ENCODE data around the gene C16orf54. TPM values are rescaled to one million over a fixed set of nuclear protein-coding genes. Genes with fewer than 3 reads are reported as not detected.
"Not testable (repeated sequence)": the region's sequence is repeated elsewhere in the genome, so short reads cannot be mapped to it uniquely, and the experiment has no call there.

Gene C16orf54
- total and polyA plus RNA-seq, 9 of the 15 experiments (the other 6 are each of a cell fraction or from before 2014, with no cell fraction given), result 0.09 TPM; not detected in 8

DNA sequence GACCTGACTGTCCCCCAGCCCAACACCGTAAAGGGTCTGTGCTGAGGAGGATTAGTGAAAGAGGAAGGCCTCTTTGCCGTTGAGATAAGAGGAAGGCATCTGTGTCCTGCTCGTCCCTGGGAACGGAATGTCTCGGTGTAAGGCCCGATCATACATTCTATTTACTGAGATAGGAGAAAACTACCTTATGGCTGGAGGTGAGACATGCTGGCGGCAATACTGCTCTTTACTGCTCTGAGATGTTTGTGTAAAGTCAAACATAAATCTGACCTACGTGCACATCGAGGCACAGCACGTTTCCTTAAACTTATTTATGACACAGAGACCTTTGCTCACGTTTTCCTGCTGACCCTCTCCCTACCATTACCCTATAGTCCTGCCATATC lies 5.2 kb downstream of the C16orf54 start:
- Histone ChIP-seq H2AFZ (ENCODE audit: low read depth, low read length) (0 out of 2 replicates have a peak overlapping the region, but pooled peaks have one; percentile 11), H3K4me2 (ENCODE audit: insufficient read depth, low read length) (0 out of 2 replicates have a peak overlapping the region, but pooled peaks have one; percentile 0), H3K9ac (ENCODE audit: insufficient read depth in 1 of 2, low read depth in 2 of 2, low read length in 2 of 2) (peak overlapping the region in 1 of 2 experiments; percentile 47; a peak in 1 of 4 replicates), H3K4me1 (replicated peaks in 1 of 2; ENCODE audit: control insufficient read depth in 2 of 2, insufficient read depth in 2 of 2, low read length in 2 of 2) (peaks cover 2 to 23% of the 10 kb centered on the region in 2 experiments)
- POLR2A ChIA-PET; H3K79me2 ChIP-seq (ENCODE audit: control insufficient read depth, insufficient read depth, low read length); H3K4me3 ChIP-seq; H3K27ac ChIP-seq (ENCODE audit: extremely low read depth, low read depth, low read length); intact Hi-C loops (cut with micrococcal nuclease); CTCF ChIA-PET (ENCODE audit: low intra/inter-chr PET ratio); H3K27me3 ChIP-seq (ENCODE audit: control insufficient read depth in 2 of 2, insufficient read depth in 2 of 2, low read length in 2 of 2); DNase-seq (ENCODE audit: extremely low read depth in 1 of 4, low spot score in 3 of 4); H3K9me3 ChIP-seq (replicated peaks; ENCODE audit: control insufficient read depth, insufficient read depth, low read depth, low read length); H3K9me1 ChIP-seq (ENCODE audit: control insufficient read depth, insufficient read depth, low read length); BruUV-seq (replicated peaks); H3K36me3 ChIP-seq (ENCODE audit: control insufficient read depth, insufficient read depth, low read length); in situ Hi-C loops (cut with MboI); ATAC-seq; H4K20me1 ChIP-seq (replicated peaks; ENCODE audit: control insufficient read depth, insufficient read depth, low read length); FAIRE-seq: not testable (repeated sequence)
- peak; percentile 79 for TF ChIP-seq SPI1 (IDR thresholded peaks at IDR 0.05; ENCODE audit: borderline replicate concordance, low read depth, low read length)
- 12% methylated on average over 11 of the region's 11 CpGs for WGBS (ENCODE audit: insufficient coverage, low coverage, missing lambda C conversion rate)

DNA sequence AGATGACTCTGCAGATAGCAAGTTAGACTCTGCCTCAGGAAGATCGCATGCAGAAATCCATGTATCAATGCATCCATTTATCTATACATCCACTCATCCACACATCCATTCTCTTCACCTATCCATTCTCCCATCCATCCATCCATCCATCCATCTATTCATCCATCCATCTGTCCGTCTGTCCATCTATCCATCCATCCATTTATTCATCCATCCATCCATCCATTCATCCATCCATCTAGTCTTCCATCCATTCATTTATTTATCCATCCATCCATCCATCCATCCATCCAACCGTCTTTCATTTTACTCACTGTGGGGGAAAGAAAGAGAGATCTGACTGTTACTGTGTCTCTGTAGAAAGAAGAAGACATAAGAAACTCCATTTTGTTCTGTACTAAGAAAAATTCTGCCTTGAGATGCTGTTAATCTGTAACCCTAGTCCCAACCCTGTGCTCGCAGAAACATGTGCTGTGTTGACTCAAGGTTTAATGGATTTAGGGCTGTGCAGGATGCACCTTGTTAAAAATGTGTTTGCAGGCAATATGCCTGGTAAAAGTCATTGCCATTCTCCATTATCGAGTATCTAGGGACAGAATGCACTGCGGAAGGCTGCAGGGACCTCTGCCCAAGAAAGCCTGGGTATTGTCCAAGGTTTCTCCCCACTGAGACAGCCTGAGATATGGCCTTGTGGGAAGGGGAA lies 5.7 kb downstream of the C16orf54 start:
- FAIRE-seq; H3K27ac ChIP-seq (ENCODE audit: extremely low read depth, low read depth, low read length); H3K4me3 ChIP-seq; H3K9me3 ChIP-seq (replicated peaks; ENCODE audit: control insufficient read depth, insufficient read depth, low read depth, low read length); H2AFZ ChIP-seq (ENCODE audit: low read depth, low read length); CTCF ChIA-PET (ENCODE audit: low intra/inter-chr PET ratio); intact Hi-C loops (cut with micrococcal nuclease); H3K9me1 ChIP-seq (ENCODE audit: control insufficient read depth, insufficient read depth, low read length); BruUV-seq (replicated peaks); H3K36me3 ChIP-seq (ENCODE audit: control insufficient read depth, insufficient read depth, low read length); in situ Hi-C loops (cut with MboI); H3K79me2 ChIP-seq (ENCODE audit: control insufficient read depth, insufficient read depth, low read length); H3K27me3 ChIP-seq (ENCODE audit: control insufficient read depth in 2 of 2, insufficient read depth in 2 of 2, low read length in 2 of 2); DNase-seq (ENCODE audit: extremely low read depth in 1 of 4, low spot score in 3 of 4); H4K20me1 ChIP-seq (replicated peaks; ENCODE audit: control insufficient read depth, insufficient read depth, low read length); ATAC-seq: not testable (repeated sequence)
- POLR2A ChIA-PET, result interaction anchor here (1.1 kb wide), 1 partner anchor 34 kb away, joined by 3 read pairs; no protein-coding TSS in a partner anchor
- H3K4me2 ChIP-seq (ENCODE audit: insufficient read depth, low read length), result 0 out of 2 replicates have a peak overlapping the region, but pooled peaks have one; percentile 0
- 26% methylated on average over 6 of the region's 6 CpGs for WGBS (ENCODE audit: insufficient coverage, low coverage, missing lambda C conversion rate)
- H3K9ac ChIP-seq (ENCODE audit: insufficient read depth in 1 of 2, low read depth in 2 of 2, low read length in 2 of 2), result peak overlapping the region in 1 of 2 experiments; percentile 47; a peak in 1 of 4 replicates
- H3K4me1 ChIP-seq (replicated peaks in 1 of 2; ENCODE audit: control insufficient read depth in 2 of 2, insufficient read depth in 2 of 2, low read length in 2 of 2), result peaks cover 2 to 20% of the 10 kb centered on the region in 2 experiments; a peak in 4 of 5 replicates
- TF ChIP-seq C11orf30 (IDR thresholded peaks at IDR 0.05; ENCODE audit: low read depth) (peak; percentile 21; the same call in 1 of the 2 replicates), YBX1 (IDR thresholded peaks at IDR 0.05) (0 out of 2 replicates have a peak, but pooled peaks have one; percentile 40), ZNF316 (IDR thresholded peaks at IDR 0.05) (0 out of 2 replicates have a peak, but pooled peaks have one; percentile 11)
- TF ChIP-seq, protein P1, sequence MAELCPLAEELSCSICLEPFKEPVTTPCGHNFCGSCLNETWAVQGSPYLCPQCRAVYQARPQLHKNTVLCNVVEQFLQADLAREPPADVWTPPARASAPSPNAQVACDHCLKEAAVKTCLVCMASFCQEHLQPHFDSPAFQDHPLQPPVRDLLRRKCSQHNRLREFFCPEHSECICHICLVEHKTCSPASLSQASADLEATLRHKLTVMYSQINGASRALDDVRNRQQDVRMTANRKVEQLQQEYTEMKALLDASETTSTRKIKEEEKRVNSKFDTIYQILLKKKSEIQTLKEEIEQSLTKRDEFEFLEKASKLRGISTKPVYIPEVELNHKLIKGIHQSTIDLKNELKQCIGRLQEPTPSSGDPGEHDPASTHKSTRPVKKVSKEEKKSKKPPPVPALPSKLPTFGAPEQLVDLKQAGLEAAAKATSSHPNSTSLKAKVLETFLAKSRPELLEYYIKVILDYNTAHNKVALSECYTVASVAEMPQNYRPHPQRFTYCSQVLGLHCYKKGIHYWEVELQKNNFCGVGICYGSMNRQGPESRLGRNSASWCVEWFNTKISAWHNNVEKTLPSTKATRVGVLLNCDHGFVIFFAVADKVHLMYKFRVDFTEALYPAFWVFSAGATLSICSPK (IDR thresholded peaks at IDR 0.05; ENCODE audit: borderline replicate concordance), result 0 out of 2 replicates have a peak, but pooled peaks have one; percentile 53
- TF ChIP-seq, protein P2, sequence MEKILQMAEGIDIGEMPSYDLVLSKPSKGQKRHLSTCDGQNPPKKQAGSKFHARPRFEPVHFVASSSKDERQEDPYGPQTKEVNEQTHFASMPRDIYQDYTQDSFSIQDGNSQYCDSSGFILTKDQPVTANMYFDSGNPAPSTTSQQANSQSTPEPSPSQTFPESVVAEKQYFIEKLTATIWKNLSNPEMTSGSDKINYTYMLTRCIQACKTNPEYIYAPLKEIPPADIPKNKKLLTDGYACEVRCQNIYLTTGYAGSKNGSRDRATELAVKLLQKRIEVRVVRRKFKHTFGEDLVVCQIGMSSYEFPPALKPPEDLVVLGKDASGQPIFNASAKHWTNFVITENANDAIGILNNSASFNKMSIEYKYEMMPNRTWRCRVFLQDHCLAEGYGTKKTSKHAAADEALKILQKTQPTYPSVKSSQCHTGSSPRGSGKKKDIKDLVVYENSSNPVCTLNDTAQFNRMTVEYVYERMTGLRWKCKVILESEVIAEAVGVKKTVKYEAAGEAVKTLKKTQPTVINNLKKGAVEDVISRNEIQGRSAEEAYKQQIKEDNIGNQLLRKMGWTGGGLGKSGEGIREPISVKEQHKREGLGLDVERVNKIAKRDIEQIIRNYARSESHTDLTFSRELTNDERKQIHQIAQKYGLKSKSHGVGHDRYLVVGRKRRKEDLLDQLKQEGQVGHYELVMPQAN (IDR thresholded peaks at IDR 0.05; ENCODE audit: borderline replicate concordance), result 0 out of 2 replicates have a peak, but pooled peaks have one; percentile 25
- TF ChIP-seq, protein P3, sequence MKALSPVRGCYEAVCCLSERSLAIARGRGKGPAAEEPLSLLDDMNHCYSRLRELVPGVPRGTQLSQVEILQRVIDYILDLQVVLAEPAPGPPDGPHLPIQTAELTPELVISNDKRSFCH (CRISPR knock-in tag; IDR thresholded peaks at IDR 0.05), result not testable (repeated sequence)
- TF ChIP-seq, protein P3 (tag; IDR thresholded peaks at IDR 0.05), result 0 out of 2 replicates have a peak, but pooled peaks have one; percentile 24
